ENCODE data around the gene JPH3. TPM values are rescaled to one million over a fixed set of nuclear protein-coding genes. Genes with fewer than 3 reads are reported as not detected.

JPH3 gene
- total RNA-seq, 4 donors from 2014 or later = 0.22 to 1.1 (median 0.29) TPM; not detected in 1

DNA sequence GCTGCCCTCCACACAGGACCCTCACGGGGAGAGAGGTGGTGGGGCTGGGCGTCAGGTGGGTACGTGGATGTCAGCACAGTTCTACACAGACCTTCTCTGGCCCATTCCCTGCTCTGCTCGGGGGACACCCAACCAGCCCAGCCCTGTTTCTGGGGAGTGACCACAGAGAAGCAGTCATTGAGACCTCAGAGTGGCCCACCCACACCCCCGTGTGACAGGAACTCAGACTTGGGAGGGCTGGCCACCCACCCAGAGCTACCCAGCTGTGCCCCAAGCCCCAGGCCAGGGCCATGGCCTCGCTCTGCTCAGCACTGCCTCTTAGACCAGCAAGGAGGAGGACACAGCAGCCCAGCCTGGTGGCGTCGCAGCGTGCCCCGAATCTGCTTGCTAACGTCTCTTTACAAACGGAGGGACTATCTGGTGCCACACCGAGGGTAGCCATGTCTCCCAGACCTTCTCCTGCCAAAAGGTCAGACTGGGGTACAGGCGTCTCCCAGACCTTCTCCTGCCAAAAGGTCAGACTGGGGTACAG lies 85.8 kb downstream of the JPH3 start:
- H3K36me3 ChIP-seq = no peaks in the 10 kb centered on the region
- peaks cover 2 to 10% of the 10 kb centered on the region in 2 donors for H3K4me1 ChIP-seq
- 91 to 100% methylated on average over 4 to 5 of the region's 14 CpGs for WGBS, 2 donors
- H3K4me3 ChIP-seq (replicated peaks in 1 of 3) = no peak overlapping the region
- no peaks in the 10 kb centered on the region for H3K27me3 ChIP-seq
- TF ChIP-seq POLR2A (IDR thresholded peaks at IDR 0.05) = no peak
- TF ChIP-seq, protein P1, sequence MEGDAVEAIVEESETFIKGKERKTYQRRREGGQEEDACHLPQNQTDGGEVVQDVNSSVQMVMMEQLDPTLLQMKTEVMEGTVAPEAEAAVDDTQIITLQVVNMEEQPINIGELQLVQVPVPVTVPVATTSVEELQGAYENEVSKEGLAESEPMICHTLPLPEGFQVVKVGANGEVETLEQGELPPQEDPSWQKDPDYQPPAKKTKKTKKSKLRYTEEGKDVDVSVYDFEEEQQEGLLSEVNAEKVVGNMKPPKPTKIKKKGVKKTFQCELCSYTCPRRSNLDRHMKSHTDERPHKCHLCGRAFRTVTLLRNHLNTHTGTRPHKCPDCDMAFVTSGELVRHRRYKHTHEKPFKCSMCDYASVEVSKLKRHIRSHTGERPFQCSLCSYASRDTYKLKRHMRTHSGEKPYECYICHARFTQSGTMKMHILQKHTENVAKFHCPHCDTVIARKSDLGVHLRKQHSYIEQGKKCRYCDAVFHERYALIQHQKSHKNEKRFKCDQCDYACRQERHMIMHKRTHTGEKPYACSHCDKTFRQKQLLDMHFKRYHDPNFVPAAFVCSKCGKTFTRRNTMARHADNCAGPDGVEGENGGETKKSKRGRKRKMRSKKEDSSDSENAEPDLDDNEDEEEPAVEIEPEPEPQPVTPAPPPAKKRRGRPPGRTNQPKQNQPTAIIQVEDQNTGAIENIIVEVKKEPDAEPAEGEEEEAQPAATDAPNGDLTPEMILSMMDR (IDR thresholded peaks at IDR 0.05) = no peak
- DNase-seq = no peak
- intact Hi-C loops (cut with DNase I) = no loop called here
- H3K9me3 ChIP-seq = no peaks in the 10 kb centered on the region
- no peak overlapping the region for H3K27ac ChIP-seq

DNA sequence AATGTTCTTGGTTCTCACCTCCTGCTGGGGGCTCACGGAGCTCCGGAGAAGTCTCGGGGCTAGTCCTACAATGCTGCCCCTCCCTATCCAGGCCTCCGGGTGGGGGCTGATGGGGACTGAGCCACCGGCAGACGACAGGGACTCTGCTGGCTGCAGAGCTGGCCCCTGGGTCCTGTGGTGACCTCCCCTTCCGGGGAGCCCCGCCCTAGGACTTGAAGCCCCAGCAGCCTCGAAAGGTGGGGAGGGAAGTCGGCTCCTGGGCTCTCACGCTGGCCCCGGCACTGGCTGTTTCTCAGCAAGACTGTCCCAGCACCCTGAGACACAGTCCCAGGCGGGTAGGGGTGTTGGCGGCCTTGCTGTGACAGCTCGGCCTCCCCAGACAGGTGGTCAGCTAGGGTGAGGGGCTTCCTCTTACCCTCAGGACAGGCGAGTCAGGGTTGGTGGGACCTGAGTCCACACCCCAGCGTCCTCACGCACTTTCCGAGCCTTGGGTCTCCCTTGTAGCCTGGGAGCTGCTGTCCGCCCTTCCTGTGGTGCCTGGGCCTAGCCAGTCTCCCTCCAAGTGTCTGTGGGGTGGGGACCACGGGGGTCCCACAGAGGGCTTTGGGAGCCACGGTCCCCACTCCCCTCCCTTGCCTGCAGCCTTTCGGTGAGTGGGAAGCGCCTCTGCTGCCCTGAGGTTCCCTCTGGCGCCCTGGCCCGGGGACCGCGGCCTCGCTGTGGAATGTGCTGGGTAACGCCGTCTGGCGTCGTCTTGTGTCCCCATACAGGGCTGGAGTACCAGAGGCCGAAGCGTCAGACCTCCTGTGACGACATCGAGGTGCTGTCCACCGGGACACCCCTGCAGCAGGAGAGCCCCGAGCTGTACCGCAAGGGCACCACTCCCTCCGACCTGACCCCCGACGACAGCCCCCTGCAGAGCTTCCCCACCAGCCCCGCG lies 86.8 kb downstream of the JPH3 start:
- Histone ChIP-seq H3K36me3 (no peaks in the 10 kb centered on the region), H3K4me1 (peaks cover 2 to 10% of the 10 kb centered on the region in 2 donors), H3K4me3 (replicated peaks in 1 of 3) (no peak overlapping the region), H3K27me3 (no peaks in the 10 kb centered on the region), H3K9me3 (no peaks in the 10 kb centered on the region), H3K27ac (no peak overlapping the region)
- intact Hi-C loops (cut with DNase I) = no loop called here
- DNase-seq = no peak
- TF ChIP-seq, protein P1 (IDR thresholded peaks at IDR 0.05) = no peak
- TF ChIP-seq POLR2A (IDR thresholded peaks at IDR 0.05) = no peak
- WGBS, 2 donors = 90 to 91% methylated on average over 9 to 34 of the region's 45 CpGs

DNA sequence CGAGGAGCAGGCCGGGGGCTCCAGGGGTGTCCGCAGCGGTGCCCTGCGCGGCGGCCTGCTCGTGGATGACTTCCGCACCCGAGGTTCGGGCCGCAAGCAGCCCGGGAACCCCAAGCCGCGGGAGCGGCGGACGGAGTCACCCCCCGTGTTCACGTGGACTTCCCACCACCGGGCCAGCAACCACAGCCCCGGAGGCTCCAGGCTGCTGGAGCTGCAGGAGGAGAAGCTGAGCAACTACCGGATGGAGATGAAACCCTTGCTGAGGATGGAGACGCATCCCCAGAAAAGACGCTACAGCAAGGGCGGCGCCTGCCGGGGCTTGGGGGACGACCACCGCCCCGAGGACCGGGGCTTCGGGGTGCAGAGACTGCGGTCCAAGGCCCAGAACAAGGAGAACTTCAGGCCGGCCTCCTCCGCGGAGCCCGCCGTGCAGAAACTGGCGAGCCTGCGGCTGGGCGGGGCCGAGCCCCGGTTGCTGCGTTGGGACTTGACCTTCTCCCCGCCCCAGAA lies 87.7 kb downstream of the JPH3 start:
- Histone ChIP-seq H3K9me3 (no peaks in the 10 kb centered on the region), H3K27me3 (no peaks in the 10 kb centered on the region), H3K27ac (no peak overlapping the region), H3K36me3 (no peaks in the 10 kb centered on the region), H3K4me3 (replicated peaks in 1 of 3) (no peak overlapping the region), H3K4me1 (peaks cover 2 to 10% of the 10 kb centered on the region in 2 donors)
- intact Hi-C loops (cut with DNase I) = no loop called here
- TF ChIP-seq, protein P1 (IDR thresholded peaks at IDR 0.05) = no peak
- no peak for TF ChIP-seq POLR2A (IDR thresholded peaks at IDR 0.05)
- no peak for DNase-seq
- 88 to 94% methylated on average over 28 to 39 of the region's 46 CpGs for WGBS, 2 donors

DNA sequence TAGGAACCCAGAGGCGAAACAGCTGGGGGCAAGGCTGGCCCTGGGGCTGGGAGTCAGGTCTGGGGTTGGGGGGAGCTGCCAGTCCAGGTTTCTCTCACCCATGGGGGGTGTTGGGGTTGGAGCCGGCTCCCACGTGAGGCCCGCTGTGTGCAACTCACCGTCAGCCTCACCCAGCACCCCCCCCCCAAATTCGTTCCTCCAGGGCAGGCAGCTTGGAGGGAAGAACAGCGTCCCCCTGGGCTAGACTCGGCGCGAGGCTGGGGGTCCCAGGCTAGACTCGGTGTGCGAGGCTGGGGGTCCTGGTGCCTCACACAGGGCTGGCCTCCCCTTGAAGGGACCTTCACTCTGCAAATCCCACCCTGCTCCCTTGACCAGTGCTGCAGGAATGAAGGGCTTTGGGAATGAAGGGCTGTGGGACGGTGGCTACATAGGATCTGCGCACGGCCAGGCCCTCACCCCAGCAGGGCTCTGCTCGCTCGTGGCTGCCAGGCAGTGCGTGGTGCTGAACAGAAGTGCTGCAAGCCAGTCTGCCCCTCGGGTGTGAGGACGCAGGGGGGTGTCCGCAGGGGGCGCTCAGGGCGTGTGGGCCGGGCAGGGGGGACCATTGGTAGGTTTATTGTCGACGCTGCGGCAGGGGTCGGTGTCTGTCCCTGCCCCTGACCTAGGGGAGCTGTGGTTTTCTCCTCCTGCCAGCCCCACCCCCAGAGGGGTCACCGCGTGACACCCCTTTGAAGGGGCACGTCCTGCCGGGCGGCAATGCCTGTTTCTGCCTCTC lies 88.8 kb downstream of the JPH3 start:
- DNase-seq = no peak
- Histone ChIP-seq H3K36me3 (no peaks in the 10 kb centered on the region), H3K4me1 (peaks cover 2 to 10% of the 10 kb centered on the region in 2 donors), H3K27me3 (no peaks in the 10 kb centered on the region), H3K4me3 (replicated peaks in 1 of 3) (no peak overlapping the region), H3K27ac (no peak overlapping the region), H3K9me3 (no peaks in the 10 kb centered on the region)
- WGBS, 2 donors = 72 to 76% methylated on average over 13 to 15 of the region's 33 CpGs
- no peak for TF ChIP-seq POLR2A (IDR thresholded peaks at IDR 0.05)
- TF ChIP-seq, protein P1 (IDR thresholded peaks at IDR 0.05) = no peak
- intact Hi-C loops (cut with DNase I) = no loop called here
